Epithelial cell of proximal tubule (primary cell): ENCODE measurements around the gene HBA1. TPM values are rescaled to one million over a fixed set of nuclear protein-coding genes. Genes with fewer than 3 reads are reported as not detected.

Source experiments
- DNase-seq: peaks from one replicate; pipeline ENCODE4 v3.0.0-alpha.2; 2011; ENCODE audit warnings: low read depth
- H3K4me3 ChIP-seq: 2 replicates; pipeline ENCODE4 v1.5.1; 2011; ENCODE audit warnings: low read depth, mild to moderate bottlenecking, low read length
- total RNA-seq: library from RNA; depleted of rRNA; stranded (reverse); fragments of >200 nt; gene quantifications from 2 replicates; pipeline ENCODE4 v1.2.3, GENCODE V29; 2015
- TF ChIP-seq, protein P1 (sequence below): conservative IDR thresholded peaks from 2 replicates; pipeline ENCODE4 v1.5.1; 2012; ENCODE audit warnings: low read depth, mild to moderate bottlenecking, low read length

HBA1 gene
- total RNA-seq, 1 donor from 2014 or later, result not detected

- H3K4me3 ChIP-seq, result peak within 1 kb of the TSS; percentile 45
- DNase-seq, result no peak
Measured at GRCh38 chr16:180101-180675, 3.7 kb downstream of the HBA1 start, which contains the start of gene HBQ1. Gene HBQ1 (plus strand): TSS chr16:180459. CDS start chr16:180487, 28 bp downstream.

DNA sequence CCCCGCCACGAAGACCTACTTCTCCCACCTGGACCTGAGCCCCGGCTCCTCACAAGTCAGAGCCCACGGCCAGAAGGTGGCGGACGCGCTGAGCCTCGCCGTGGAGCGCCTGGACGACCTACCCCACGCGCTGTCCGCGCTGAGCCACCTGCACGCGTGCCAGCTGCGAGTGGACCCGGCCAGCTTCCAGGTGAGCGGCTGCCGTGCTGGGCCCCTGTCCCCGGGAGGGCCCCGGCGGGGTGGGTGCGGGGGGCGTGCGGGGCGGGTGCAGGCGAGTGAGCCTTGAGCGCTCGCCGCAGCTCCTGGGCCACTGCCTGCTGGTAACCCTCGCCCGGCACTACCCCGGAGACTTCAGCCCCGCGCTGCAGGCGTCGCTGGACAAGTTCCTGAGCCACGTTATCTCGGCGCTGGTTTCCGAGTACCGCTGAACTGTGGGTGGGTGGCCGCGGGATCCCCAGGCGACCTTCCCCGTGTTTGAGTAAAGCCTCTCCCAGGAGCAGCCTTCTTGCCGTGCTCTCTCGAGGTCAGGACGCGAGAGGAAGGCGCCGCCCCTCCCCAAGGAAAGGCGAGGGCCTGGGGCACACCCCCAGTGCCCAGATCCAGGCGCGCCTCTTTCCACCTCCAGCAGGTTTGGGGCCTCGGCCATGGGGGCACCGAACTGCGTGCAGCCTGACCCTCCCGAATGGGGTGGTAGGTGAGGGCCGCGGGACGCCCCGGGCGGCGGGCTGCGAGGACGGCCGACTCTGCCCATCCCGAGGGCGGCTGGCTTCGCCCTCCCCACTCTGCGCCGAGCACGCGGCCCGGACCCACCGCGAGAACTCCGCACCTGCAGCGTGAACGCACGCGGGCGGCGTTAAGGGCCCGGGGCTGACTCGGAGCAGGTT lies 4.4 kb downstream of the HBA1 start:
- TF ChIP-seq, protein P1, sequence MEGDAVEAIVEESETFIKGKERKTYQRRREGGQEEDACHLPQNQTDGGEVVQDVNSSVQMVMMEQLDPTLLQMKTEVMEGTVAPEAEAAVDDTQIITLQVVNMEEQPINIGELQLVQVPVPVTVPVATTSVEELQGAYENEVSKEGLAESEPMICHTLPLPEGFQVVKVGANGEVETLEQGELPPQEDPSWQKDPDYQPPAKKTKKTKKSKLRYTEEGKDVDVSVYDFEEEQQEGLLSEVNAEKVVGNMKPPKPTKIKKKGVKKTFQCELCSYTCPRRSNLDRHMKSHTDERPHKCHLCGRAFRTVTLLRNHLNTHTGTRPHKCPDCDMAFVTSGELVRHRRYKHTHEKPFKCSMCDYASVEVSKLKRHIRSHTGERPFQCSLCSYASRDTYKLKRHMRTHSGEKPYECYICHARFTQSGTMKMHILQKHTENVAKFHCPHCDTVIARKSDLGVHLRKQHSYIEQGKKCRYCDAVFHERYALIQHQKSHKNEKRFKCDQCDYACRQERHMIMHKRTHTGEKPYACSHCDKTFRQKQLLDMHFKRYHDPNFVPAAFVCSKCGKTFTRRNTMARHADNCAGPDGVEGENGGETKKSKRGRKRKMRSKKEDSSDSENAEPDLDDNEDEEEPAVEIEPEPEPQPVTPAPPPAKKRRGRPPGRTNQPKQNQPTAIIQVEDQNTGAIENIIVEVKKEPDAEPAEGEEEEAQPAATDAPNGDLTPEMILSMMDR, result no peak
- DNase-seq, result no peak
- peak overlapping the region; percentile 45 for H3K4me3 ChIP-seq

More at GRCh38 chr16:180101-180675, 3.7 kb downstream of the HBA1 start, which contains the start of gene HBQ1:
- TF ChIP-seq, protein P1, result peak; percentile 32

GRCh38 chr16:181565-182021 lies 5.1 kb downstream of the HBA1 start:
- TF ChIP-seq, protein P1, result peak; percentile 82
- H3K4me3 ChIP-seq, result no peak overlapping the region
- DNase-seq, result no peak

GRCh38 chr16:183005-183404 lies 6.5 kb downstream of the HBA1 start:
- H3K4me3 ChIP-seq, result no peak overlapping the region
- TF ChIP-seq, protein P1, result no peak
- no peak for DNase-seq

- TF ChIP-seq, protein P1, result no peak
- H3K4me3 ChIP-seq, result no peak overlapping the region
- no peak for DNase-seq
Measured at GRCh38 chr16:185213-185612, 8.7 kb downstream of the HBA1 start.

GRCh38 chr16:185691-186090 lies 9.2 kb downstream of the HBA1 start:
- TF ChIP-seq, protein P1, result no peak
- no peak for DNase-seq
- no peak overlapping the region for H3K4me3 ChIP-seq
